WTC11 (cell line): Measurements from ENCODE around the gene GPR37.

Experiments
- JUN ChIP-seq: sonication (generic); formaldehyde crosslinking; IDR thresholded peaks from 2 replicates; pipeline ENCODE4 v1.8.0; 2023; ENCODE audit warnings: mild to moderate bottlenecking, missing genetic modification reagents
- TF ChIP-seq, protein P1 (sequence below): sonication (generic); formaldehyde crosslinking; IDR thresholded peaks from 2 replicates; pipeline ENCODE4 v1.8.0; 2023; ENCODE audit warnings: mild to moderate bottlenecking, missing genetic modification reagents

DNA sequence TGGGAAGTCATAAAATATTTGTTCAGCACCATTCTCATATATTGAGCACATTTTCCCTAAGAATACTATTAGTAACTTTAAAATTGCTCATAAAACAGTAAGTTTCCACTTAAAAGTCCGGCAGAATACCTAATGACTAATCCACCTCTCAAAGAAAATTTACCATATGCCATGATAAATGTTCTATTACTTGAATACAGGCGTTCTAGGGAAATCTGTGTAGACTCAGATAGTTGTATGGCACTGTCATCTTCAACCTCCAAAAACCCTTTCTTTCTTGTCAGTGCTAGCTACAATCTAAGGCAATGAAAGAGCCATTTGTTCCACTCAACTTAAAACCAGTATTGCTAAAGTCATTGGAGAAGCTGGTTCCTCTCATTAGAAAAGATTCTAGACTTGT is 7.3 kb downstream of the GPR37 start:
- TF ChIP-seq JUN = no peak
- TF ChIP-seq, protein P1, sequence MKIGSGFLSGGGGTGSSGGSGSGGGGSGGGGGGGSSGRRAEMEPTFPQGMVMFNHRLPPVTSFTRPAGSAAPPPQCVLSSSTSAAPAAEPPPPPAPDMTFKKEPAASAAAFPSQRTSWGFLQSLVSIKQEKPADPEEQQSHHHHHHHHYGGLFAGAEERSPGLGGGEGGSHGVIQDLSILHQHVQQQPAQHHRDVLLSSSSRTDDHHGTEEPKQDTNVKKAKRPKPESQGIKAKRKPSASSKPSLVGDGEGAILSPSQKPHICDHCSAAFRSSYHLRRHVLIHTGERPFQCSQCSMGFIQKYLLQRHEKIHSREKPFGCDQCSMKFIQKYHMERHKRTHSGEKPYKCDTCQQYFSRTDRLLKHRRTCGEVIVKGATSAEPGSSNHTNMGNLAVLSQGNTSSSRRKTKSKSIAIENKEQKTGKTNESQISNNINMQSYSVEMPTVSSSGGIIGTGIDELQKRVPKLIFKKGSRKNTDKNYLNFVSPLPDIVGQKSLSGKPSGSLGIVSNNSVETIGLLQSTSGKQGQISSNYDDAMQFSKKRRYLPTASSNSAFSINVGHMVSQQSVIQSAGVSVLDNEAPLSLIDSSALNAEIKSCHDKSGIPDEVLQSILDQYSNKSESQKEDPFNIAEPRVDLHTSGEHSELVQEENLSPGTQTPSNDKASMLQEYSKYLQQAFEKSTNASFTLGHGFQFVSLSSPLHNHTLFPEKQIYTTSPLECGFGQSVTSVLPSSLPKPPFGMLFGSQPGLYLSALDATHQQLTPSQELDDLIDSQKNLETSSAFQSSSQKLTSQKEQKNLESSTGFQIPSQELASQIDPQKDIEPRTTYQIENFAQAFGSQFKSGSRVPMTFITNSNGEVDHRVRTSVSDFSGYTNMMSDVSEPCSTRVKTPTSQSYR (CRISPR knock-in tag) = no peak
